ENCODE measurements around the gene MALRD1. TPM values are rescaled to one million over a fixed set of nuclear protein-coding genes. Genes with fewer than 3 reads are reported as not detected.
"Not testable (repeated sequence)": the region's sequence is repeated elsewhere in the genome, so short reads cannot be mapped to it uniquely, and the experiment has no call there.

MALRD1 gene
- total RNA-seq, 1 experiment from 2014 or later = not detected

DNA sequence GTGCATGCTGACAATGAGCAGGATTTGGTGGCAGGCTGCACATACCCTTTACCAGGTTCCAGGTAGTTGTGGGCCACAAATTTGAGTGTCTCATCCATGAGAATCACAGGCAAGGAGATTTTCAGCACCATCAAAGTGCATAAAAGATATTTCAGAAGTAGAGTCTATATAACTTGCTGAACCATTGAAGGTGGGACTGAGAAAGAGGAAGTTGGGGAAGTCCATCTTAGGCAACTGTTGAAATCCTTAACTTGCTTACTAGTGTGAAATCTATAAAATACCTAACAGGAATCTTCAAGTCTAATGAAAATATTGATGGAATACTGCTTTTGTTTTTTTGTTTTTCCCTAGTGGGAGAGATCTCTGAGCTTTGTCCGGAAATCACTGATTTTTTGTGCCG lies 442.6 kb downstream of the MALRD1 start:
- DNase-seq (ENCODE audit: low read depth) = no peak

DNA sequence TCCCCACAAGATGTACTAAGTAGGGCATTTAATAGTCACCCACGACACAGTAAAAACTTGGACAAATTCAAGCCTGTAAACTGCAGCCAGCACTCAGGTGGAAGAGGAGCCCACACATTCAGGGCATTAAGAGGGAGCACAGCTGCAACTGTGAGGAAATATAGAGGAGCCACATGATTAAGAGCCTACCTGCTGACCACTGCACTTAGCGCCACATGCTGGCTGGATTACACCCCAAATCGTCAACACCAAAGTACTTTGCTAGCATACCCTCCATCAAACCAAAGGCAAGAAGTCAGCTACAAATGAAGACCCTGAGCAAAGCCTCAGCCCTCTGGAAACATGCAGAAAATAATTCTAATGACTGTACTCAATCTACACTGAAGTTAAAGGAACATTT lies 445.3 kb downstream of the MALRD1 start:
- no peak for DNase-seq (ENCODE audit: low read depth)

DNA sequence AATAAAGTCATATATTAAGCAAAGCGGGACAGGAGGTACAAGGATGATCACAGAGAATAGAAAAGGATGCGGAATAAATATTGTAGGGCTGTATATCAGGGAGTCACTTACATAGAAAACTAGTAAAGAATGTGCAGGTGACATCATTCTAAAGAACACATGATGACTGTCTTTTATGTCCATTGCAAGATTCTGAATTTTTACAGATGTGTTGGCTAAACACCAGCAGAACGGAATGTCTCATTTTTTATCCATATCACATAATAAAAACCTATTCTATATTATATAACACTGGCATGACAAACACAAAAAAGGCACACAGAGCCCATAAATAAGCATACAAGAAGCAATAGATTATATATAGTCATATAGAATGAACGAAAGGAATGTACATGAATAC lies 448.4 kb downstream of the MALRD1 start:
- DNase-seq (ENCODE audit: low read depth) = no peak

DNA sequence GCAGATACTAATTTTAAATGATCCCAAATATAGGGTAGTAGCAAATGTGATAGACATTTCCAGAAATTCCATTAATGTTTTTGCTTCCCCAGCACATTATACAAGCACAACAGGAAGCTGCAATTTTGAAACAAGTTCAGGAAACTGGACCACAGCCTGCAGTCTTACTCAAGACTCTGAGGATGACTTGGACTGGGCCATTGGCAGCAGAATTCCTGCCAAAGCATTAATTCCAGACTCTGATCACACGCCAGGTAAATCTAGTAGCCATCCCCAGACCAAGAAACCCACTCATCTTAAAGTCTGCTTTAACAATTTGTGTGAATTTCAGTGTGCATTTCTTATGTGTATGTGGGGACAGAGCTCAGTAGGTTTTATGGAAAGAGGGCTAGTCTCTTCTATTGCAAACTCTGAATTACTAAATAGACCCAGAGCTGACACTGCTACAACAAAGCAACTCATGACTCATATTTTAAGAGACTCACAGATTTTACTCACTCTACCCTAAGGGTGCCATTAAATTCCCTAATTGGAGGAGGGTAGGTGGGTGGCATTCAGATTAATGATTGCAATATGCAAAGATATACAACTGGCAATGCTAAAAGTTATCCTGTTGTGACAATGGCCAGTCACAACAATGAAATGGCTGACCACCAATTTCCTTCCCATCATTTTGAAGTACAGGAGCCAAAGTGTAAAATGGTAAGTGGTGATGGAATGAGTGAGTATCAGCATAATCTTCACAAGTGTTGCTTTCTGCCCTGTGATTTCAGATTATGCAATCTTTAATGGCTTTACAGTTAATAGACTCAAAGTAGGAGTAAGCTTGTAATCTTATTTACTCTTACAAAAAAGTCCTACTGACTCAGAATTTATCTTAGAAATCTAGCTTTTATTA lies 450.0 kb downstream of the MALRD1 start:
- no peak for DNase-seq (ENCODE audit: low read depth)

DNA sequence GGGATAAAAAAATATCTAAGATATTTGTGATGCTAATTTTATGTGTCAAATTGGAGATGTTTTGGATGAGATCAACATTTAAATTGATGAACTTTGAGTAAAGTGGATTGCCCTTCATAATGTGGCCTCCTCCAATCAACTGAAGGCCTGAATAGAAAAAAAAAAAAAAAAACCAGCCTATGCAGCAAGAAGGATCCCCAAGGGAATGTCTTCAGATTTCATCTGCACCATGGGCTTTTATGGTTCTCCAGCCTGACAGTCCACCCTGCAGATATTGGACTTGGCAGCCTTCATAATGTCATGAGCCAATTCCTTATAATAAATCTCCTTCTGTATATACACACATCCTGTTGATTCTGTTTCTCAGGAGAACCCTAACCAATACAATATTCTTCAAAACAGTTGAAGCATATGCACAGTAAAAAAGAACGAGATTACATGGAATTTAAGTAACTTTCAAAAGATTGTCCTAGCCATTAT lies 450.7 kb downstream of the MALRD1 start:
- no peak for DNase-seq (ENCODE audit: low read depth)

DNA sequence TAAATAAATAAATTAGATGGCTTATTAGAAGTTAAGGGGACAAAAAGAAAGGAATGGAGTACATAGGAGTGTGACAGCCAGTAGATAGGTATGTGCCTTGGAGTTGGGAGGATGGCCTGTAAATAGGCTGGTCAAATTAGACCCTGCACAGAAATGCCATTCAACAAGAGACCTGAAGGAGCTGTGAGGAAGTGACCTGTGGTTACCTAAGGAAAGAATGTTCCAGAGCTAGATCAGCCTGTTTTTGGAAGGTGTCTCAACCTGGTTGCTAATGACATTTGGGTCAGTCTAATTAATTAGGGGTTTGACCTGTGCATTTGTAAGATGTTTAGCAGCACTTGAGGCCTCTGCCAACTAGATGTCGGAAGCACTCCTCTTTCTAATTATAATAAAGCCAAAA lies 452.4 kb downstream of the MALRD1 start:
- DNase-seq (ENCODE audit: low read depth) = no peak

DNA sequence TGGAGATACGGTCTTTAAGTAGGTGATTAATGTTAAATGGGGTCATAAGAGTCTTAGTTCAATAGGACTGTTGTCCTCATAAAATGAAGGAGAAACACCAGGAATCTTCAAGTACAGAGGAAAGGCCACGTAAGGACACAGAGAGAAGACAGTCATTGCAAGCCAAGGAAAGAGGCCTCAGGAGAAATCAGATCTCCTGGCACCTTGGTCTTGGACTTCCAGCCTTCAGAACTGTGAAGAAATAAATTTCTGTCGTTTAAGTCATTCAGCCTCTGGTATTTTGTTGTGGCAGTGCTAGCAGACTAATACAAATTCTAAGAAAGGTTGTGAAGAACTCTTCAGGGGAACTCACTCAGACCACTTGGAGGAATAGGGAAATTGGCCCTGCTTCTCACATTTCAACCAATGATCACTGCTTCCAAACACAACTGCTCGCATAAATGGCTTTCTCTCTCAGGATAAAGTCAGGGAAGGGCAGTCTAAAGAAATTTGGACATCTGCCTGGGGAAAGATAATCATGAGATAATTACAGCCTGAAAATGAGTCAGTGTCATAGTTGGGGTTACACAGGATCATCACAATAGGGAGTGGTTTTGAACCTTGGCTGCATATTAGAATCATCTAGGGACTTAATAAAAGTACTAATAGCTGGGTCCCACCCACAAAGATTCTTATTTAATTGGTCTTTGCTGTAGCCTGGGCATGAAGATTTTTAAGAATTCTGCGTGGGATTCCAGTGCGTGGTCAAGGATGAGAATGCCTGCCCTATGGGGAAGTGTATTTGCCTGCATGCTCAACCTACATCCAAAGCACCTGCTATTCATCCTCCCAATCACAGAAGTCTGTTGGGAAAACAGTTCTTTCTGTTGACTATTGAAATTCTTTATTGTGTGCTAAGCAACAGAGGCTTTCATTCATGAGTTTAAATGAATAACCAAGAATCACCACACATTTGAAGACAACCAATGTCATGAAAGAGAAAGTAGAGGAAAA lies 457.0 kb downstream of the MALRD1 start:
- DNase-seq (ENCODE audit: low read depth) = no peak

DNA sequence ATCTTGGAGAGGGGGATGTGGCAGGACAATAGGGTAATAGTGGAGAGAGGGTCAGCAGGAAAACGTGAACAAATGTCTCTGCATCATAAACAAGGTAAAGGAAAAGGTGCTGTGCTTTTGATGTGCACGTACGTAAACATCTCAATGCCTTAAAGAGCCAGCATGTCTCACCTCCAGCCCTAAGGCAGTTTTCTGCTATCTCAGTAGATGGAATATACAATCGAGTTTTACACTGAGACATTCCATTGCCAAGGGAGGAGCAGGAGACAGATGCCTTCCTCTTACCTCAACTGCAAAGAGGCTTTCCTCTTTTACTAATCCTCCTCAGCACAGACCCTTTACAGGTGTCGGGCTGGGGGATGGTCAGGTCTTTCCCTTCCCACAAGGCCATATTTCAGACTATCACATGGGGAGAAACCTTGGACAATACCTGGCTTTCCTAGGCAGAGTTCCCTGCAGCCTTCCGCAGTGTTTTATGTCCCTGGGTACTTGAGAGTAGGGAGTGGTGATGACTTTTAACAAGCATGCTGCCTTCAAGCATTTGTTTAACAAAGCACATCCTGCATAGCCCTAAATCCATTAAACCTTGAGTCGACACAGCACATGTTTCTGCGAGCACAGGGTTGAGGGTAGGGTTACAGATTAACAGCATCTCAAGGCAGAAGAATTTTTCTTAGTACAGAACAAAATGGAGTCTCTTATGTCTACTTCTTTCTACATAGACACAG lies 461.6 kb downstream of the MALRD1 start:
- not testable (repeated sequence) for DNase-seq (ENCODE audit: low read depth)

DNA sequence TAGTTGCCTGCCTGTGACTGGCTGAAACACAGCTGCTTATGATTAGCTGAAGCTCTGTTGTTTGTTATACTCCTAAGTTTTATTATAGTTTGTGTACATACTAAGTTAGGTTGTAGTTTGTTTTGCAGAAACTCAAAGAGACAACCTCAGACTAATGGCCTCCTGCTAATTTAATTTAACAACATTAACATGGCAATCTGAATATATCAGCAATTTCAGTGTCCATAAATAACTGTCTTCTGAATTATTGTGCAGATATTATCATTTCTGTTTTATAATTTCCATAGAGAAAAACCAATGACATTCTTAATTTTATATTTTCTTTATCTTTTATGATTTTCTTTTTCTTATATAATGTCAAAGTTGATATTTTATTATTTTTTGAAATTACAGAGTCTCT lies 469.5 kb downstream of the MALRD1 start:
- DNase-seq (ENCODE audit: low read depth) = no peak

DNA sequence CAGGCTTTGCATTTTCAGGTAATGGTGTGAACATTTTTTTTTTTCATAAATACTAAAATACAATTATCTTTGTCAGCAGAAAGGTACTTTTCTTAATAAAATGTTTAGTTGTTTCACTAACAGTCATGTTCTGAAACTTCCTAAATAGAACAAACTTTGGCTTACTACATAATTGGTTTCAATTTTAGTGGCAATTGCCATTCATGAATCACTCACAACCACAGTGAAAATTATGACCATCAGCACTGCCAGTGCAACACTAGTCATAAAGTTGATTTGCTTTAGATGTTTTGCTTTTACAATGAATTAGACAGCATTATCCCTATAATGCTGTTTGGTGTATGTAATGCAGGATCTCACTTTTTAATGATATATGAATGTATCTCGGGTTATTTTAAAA lies 470.0 kb downstream of the MALRD1 start:
- DNase-seq (ENCODE audit: low read depth) = no peak

DNA sequence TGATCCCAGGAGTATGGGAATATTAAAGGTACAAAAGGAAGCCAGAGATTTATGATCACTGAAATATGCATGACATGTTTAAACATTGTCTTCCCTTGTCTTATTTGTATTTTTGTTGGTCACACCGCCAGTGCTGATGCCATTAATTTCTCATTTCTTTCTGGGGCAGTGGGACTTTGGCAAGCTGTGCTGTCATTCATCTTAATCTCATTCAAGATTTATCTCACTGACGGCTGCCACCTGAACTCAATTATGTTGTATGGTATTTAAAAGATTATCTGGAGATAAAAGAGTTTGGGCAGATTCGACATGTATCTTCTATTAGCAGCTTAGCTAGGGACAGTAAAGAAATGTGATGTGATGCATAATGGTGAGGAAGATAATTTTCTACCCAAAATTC lies 482.7 kb downstream of the MALRD1 start:
- DNase-seq (ENCODE audit: low read depth) = no peak

DNA sequence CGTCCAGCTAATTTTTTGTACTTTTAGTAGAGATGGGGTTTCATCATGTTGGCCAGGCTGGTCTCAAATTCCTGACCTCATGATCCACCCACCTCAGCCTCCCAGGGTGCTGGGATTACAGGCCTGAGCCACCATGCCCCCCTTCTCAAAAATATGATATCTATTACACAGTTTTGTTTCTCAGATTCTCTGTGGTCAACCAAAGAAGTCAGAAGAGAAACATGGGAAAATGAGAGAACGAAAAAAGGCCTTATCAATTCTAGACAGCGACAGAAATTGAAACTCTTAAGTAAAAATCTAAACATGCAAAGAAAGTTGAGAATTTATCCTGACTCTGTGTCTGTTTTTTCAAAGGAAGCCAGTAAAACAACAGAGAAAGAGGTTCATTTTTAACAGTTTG lies 483.8 kb downstream of the MALRD1 start:
- DNase-seq (ENCODE audit: low read depth) = no peak

DNA sequence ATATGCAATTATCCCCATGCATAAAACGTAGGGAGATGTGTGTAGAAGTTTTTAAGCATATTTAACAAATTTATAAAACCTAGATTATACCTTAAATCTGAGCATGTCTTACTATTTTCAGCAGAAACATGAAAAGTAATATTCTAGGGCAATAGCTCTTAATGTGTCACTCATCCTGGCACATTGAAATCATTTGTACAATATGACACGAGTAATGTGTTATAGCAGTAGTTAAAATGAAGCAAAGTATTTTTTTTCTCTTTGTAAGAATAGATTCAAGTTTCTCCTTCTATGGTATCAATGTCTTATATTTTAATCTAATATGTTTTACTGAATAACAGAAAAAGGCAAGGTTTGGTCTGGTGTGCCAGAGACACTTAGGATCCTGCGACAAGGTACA lies 492.7 kb downstream of the MALRD1 start:
- DNase-seq (ENCODE audit: low read depth) = no peak

DNA sequence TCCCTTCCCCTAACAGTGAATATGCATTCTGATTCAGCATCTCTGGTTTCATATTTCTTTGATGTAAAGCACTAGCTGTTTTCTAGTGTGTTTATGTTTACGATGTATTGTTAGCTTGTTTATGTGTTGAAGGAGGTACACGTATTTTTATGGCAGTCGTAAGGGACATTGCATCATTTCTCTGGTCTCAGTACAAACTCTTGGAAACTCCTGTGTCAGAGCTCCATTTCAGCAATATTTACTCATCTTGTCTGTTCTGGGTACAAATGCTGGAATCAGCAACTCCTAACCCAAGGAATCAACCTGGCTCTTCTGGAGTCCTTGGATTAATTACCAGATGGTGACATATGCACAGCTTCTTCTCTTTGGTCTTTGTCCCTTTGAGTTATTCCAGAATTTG lies 497.6 kb downstream of the MALRD1 start:
- DNase-seq (ENCODE audit: low read depth) = no peak

DNA sequence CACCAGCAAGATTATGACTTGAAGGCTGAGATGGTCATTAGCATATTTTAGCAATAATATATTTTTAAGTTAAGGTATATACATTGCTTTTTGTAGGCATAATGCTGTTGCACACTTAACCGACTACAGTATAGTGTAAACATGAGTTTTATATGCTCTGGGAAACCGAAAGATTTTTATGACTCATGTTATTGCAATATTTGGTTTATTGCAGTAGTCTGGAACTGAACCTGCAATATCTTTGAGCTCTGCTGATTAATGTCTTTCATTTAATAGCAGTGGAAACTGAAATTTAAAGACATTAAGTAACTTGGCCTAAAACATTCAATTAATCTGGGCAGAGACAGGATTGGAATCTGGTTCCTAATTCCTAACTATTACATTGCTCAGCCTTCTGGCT lies 500.9 kb downstream of the MALRD1 start:
- DNase-seq (ENCODE audit: low read depth) = no peak

DNA sequence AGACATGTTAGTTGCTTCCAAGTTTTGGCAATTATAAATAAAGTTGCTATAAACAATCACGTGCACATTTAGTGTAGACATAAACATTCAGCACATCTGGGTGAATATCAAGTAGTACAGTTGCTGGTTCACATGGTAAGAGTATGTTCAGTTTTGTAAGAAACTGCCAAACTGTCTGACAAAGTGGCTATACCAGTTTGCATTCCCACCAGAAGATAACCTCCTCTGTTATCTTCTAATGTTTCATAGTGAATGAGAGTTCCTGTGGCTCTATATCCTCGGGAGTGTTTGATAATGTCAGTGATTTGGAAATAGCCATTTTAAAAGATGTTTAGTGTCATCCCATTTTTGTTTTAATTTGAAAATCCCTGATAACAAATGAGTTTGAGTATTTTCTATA lies 508.1 kb downstream of the MALRD1 start:
- DNase-seq (ENCODE audit: low read depth) = no peak

DNA sequence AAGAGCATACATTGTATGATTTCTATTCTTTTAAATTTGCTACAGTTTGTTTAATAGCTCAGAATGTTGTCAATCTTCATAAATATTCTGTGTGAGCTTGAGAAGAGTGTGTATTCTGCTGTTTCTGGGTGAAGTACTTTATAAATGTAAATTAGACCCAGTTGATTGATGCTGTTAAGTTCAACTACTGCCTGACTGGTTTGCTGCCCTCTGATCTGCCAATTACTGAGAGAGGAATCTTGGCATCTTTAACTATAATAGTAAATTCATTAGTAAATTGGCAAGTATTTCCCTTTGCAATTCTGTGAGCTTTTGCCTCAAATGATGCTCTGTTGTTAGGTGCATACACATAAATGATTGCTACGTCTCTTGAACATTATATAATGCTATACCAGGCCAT lies 512.6 kb downstream of the MALRD1 start:
- DNase-seq (ENCODE audit: low read depth) = no peak

DNA sequence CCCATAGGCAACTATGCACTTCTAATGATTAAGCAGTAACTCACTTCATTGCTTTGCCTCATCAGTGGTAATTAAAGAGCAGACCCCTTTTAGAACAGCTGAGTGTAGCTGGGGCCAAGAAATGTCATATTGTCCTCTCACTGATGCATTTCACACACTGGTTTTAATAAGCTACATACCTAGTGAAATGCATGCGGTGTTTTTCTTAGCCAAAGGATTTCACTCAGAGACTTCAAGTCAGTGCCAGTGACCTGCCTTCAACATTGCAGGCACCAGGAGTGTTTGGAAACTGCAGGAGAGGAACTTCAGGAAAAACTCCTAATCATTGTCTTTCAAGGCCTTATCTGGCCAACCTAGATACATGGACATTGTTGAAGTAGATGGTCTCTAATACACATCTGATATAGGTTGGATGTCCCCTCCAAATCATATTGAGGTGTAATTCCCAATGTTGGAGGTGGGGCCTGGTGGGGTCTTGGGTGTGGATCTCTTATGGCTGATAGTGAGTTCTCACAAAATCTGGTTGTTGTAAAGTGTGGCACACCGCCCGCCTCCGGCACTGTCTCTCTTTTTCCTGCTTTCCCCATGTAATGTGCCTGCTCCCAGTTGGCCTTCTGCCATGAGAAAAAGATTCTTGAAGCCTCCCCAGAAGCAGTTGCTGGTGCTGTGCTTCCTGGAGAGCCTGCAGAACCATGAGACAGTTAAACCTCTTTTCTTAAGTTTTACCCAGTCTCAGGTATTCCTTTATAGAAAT lies 515.0 kb downstream of the MALRD1 start:
- no peak for DNase-seq (ENCODE audit: low read depth)

DNA sequence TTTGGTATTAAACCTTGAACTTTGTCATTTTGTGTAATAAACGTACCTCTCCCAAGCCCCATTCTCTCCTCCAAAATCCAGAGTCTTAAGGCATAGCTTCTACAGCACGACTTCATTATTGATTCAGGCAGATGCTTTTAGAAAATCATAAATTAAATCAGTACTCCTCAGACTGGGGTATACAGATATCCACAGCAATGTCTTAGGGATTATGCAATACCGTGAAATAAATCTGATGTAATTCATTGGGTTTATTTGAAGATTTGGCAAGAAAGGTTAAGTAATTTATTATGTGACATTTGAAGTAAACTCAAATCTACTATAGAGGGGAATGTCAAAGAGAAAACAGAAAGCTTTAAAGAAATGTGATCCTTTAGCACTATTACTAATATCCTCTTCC lies 521.5 kb downstream of the MALRD1 start:
- no peak for DNase-seq (ENCODE audit: low read depth)

DNA sequence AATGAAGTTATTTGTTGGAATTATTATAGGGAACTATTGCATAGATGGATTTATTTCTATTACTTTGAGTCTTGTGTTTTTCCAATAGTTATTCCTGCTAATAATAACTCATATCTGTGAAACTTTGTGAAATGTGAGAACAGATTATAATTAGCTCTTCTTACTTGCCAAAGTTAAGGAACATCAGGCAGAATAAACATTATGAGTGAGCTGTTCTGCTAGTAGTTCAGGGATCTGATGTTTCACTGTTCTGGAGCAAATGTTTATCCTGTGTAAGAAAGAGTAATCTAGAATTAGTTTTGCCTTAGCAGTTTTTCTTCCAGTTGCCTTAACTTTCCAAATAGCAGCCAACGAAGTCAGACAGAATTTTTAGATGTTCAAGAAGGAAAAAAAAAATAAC lies 522.4 kb downstream of the MALRD1 start:
- no peak for DNase-seq (ENCODE audit: low read depth)

DNA sequence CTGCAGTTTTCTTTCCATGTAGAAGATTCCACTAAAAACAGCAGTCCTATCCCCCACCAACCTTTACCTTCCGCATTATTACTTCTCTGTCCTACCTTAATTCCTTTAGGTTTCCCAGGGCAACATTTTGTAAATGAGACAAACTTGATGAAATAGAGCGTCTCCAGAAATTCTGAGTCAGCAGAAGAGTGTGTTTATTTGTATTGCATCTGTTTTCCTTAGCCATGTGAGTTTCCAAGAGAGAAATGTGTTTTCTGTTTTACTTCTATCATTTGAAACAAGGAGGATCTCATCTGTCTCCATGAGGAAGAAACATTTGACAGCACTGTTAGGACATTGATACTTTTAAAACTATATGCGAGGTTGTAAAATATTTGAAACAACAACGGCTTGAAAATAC lies 523.5 kb downstream of the MALRD1 start:
- no peak for DNase-seq (ENCODE audit: low read depth)

Measured in Daoy (cell line).